KMS-11 (cell line): ENCODE measurements around the gene IFI16.
"Not testable (repeated sequence)": the region's sequence is repeated elsewhere in the genome, so short reads cannot be mapped to it uniquely, and the experiment has no call there.

Experiments used
- H2AFZ ChIP-seq: fragments of 200-600 bp; sonication (generic); 2 replicates; pipeline ENCODE4 v1.6.1; 2016; ENCODE audit warnings: antibody characterized with exemption, mixed run types, low read depth
- H3K27ac ChIP-seq: fragments of 200-600 bp; sonication (generic); 2 replicates; pipeline ENCODE4 v1.6.1; 2016; ENCODE audit warnings: mild to moderate bottlenecking, mixed run types
- H3K27me3 ChIP-seq: fragments of 200-600 bp; sonication (generic); 2 replicates; pipeline ENCODE4 v1.6.1; 2017; ENCODE audit warnings: mild to moderate bottlenecking, low read depth, mixed run types, moderate library complexity; ENCODE audit not compliant: insufficient read depth
- H3K36me3 ChIP-seq: fragments of 200-600 bp; sonication (generic); 2 replicates; pipeline ENCODE4 v1.6.1; 2017; ENCODE audit warnings: mild to moderate bottlenecking, mixed run types; ENCODE audit not compliant: insufficient read depth
- H3K4me1 ChIP-seq: fragments of 200-600 bp; sonication (generic); 2 replicates; pipeline ENCODE4 v1.6.1; 2016; ENCODE audit warnings: mild to moderate bottlenecking, low read depth, mixed run types; ENCODE audit not compliant: poor library complexity, severe bottlenecking
- H3K4me2 ChIP-seq: fragments of 200-600 bp; sonication (generic); 2 replicates; pipeline ENCODE4 v1.7.0; 2016; ENCODE audit warnings: mild to moderate bottlenecking, mixed run types
- H3K4me3 ChIP-seq: fragments of 200-600 bp; sonication (generic); IDR thresholded peaks from 2 replicates; pipeline ENCODE4 v1.6.1; 2017; ENCODE audit warnings: low read depth, low read length, mixed read lengths; ENCODE audit not compliant: insufficient read depth
- H3K79me2 ChIP-seq: fragments of 200-600 bp; sonication (generic); 2 replicates; pipeline ENCODE4 v1.6.1; 2016; ENCODE audit warnings: low read depth, mixed run types; ENCODE audit not compliant: insufficient read depth
- H3K9ac ChIP-seq: fragments of 200-600 bp; sonication (generic); 2 replicates; pipeline ENCODE4 v1.6.1; 2016; ENCODE audit warnings: mild to moderate bottlenecking, mixed run types
- H4K20me1 ChIP-seq: fragments of 200-600 bp; sonication (generic); 2 replicates; pipeline ENCODE4 v1.6.1; 2016; ENCODE audit warnings: mild to moderate bottlenecking, mixed run types; ENCODE audit not compliant: insufficient read depth
- TF ChIP-seq, protein P1 (sequence below): fragments of 200-600 bp; sonication (generic); conservative IDR thresholded peaks from 2 replicates; pipeline ENCODE4 v1.6.1; 2017; ENCODE audit warnings: low read depth, mild to moderate bottlenecking, antibody characterized with exemption, low read length, moderate library complexity, mixed read lengths

The IFI16 gene

DNA sequence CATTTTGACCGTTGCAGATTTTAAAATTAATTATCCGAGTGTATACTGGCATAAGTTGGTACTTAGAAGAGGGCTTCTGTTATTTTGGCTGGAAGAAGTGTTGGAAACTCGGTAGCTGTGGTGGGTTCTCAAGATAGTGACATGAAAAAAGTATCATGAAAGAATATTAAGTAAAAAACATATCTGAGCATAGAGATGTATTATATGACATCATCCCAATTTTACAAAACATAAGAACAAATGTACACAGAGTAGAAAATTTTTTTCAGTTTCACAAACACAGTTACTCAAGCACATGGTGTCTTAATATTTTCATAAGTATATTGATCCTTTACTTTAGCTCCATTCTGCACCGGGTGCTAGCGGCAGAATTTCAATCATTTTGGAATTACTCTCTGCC lies 684 bp downstream of the IFI16 start:
- Histone ChIP-seq H3K27ac (peak overlapping the region; percentile 66), H3K4me2 (peak overlapping the region; percentile 82), H2AFZ (peak overlapping the region; percentile 79), H3K4me1 (peaks cover 41% of the 10 kb centered on the region), H3K27me3 (no peaks in the 10 kb centered on the region; the same call in 1 of the 2 replicates), H4K20me1 (no peaks in the 10 kb centered on the region), H3K79me2 (peaks cover 26% of the 10 kb centered on the region), H3K36me3 (no peaks in the 10 kb centered on the region; the same call in 1 of the 2 replicates), H3K9ac (peak overlapping the region; percentile 70), H3K4me3 (peak overlapping the region; percentile 54)
- TF ChIP-seq, protein P1, sequence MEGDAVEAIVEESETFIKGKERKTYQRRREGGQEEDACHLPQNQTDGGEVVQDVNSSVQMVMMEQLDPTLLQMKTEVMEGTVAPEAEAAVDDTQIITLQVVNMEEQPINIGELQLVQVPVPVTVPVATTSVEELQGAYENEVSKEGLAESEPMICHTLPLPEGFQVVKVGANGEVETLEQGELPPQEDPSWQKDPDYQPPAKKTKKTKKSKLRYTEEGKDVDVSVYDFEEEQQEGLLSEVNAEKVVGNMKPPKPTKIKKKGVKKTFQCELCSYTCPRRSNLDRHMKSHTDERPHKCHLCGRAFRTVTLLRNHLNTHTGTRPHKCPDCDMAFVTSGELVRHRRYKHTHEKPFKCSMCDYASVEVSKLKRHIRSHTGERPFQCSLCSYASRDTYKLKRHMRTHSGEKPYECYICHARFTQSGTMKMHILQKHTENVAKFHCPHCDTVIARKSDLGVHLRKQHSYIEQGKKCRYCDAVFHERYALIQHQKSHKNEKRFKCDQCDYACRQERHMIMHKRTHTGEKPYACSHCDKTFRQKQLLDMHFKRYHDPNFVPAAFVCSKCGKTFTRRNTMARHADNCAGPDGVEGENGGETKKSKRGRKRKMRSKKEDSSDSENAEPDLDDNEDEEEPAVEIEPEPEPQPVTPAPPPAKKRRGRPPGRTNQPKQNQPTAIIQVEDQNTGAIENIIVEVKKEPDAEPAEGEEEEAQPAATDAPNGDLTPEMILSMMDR: no peak

DNA sequence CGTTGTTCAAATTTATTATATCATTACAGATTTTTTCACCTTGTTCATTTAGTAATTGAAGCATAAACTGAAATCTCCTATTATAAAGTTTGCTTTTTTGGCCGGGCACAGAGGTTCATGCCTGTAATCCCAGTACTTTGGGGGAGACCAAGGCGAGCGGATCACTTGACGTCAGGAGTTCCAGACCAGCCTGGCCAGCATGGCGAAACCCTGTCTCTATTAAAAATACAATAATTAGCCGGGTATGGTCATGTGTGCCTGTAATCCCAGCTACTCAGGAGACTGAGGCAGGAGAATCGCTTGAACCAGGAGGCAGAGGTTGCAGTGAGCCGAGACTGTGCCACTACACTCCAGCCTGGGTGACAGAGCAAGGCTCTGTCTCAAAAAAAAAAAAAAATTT lies 1.3 kb downstream of the IFI16 start:
- Histone ChIP-seq H3K4me3 (peak overlapping the region; percentile 54), H2AFZ (peak overlapping the region; percentile 79), H3K79me2 (peaks cover 26% of the 10 kb centered on the region), H3K4me1 (peaks cover 41% of the 10 kb centered on the region), H3K9ac (peak overlapping the region; percentile 70), H3K27ac (peak overlapping the region; percentile 66), H3K4me2 (peak overlapping the region; percentile 82)
- not testable (repeated sequence) for H3K27me3 ChIP-seq, H4K20me1 ChIP-seq, H3K36me3 ChIP-seq

DNA sequence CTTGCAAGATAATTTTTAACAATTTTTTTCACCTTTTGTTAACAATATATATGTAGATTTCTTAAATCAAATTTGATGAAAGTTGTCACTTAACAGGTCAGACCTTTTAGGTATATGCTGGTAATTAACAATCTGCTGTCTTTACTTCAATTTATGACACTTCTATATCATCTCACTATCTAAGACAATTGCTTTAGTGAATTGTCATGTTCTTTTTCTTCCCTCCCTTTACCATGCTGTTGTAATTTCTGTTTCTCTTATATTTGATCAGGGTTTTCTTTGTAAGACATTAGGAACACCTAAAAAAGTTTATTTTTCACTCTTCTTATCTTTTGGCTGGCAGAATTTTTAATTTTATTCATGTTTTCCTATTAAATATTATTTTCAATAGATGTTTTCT lies 2.0 kb downstream of the IFI16 start:
- H3K36me3 ChIP-seq: peaks cover 6% of the 10 kb centered on the region; the same call in 1 of the 2 replicates
- no peak overlapping the region for H3K27ac ChIP-seq
- H3K9ac ChIP-seq: no peak overlapping the region
- H4K20me1 ChIP-seq: no peaks in the 10 kb centered on the region
- H2AFZ ChIP-seq: no peak overlapping the region
- TF ChIP-seq, protein P1: no peak
- peaks cover 26% of the 10 kb centered on the region for H3K79me2 ChIP-seq
- H3K4me3 ChIP-seq: no peak overlapping the region
- H3K4me2 ChIP-seq: peak overlapping the region; percentile 82
- peaks cover 41% of the 10 kb centered on the region for H3K4me1 ChIP-seq
- no peaks in the 10 kb centered on the region; the same call in 1 of the 2 replicates for H3K27me3 ChIP-seq

DNA sequence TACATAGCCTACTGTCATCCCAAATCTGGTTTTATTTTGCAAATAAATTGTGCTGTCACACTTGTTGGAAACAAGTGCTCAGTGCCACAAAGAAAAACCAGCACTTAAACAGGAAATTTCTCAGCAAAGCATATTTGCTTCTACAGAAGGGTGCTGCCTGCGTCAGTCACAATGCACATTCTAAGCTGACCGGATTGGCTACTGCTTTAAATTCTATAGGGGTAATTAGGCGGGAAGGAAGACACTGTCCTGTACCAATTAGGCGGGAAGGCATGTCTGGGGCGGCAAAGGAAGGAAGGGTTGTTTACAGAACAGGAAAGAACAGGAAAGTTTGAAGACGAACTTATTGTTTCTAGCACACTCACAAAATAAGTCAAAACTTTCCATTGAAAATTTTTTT lies 2.8 kb downstream of the IFI16 start:
- H3K9ac ChIP-seq: no peak overlapping the region
- peak overlapping the region; percentile 82 for H3K4me2 ChIP-seq
- H3K4me3 ChIP-seq: no peak overlapping the region
- H3K27me3 ChIP-seq: no peaks in the 10 kb centered on the region; the same call in 1 of the 2 replicates
- H3K79me2 ChIP-seq: peaks cover 26% of the 10 kb centered on the region
- TF ChIP-seq, protein P1: no peak
- no peak overlapping the region for H3K27ac ChIP-seq
- H4K20me1 ChIP-seq: no peaks in the 10 kb centered on the region
- H3K36me3 ChIP-seq: peaks cover 6% of the 10 kb centered on the region; the same call in 1 of the 2 replicates
- H2AFZ ChIP-seq: no peak overlapping the region
- H3K4me1 ChIP-seq: peaks cover 41% of the 10 kb centered on the region

- Histone ChIP-seq H4K20me1 (no peaks in the 10 kb centered on the region), H3K9ac (no peak overlapping the region), H3K4me1 (peaks cover 27% of the 10 kb centered on the region), H3K4me3 (no peak overlapping the region), H3K27me3 (no peaks in the 10 kb centered on the region), H3K27ac (no peak overlapping the region), H3K79me2 (peaks cover 26% of the 10 kb centered on the region), H3K36me3 (peaks cover 6% of the 10 kb centered on the region; the same call in 1 of the 2 replicates), H2AFZ (no peak overlapping the region), H3K4me2 (no peak overlapping the region)
- TF ChIP-seq, protein P1: no peak
Observed at GRCh38 chr1:159014003-159014571, 4.4 kb downstream of the IFI16 start.
